ENCODE data around the gene TAS2R10. TPM values are rescaled to one million over a fixed set of nuclear protein-coding genes. Genes with fewer than 3 reads are reported as not detected.

The TAS2R10 gene
- total and polyA plus RNA-seq, 2 of the 8 experiments (the other 6 are each of a cell fraction or from before 2014, with no cell fraction given): 0.08 TPM; not detected in 1

DNA sequence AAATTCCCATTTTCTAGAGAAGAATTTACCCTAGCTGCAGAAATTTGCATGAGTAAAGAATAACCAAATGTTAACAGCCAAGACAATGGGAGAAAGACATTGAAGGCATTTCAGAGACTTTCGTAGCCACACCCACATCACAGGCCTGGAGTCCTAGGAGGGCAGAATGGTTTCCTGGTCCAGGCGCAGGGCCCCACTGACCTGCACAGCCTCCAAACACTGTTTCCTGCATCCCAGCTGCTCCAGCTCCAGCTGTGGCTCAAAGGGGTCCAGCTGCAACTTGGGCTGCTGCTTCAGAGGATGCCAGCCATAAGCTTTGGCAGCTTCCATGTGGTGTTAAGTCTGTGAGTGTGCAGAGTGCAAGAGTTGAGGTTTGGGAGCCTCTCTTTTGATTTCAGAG, 29.6 kb upstream of the TAS2R10 start:
- no peak overlapping the region for H4K8ac ChIP-seq (ENCODE audit: extremely low read depth, insufficient read depth, low read length)
- H3K14ac ChIP-seq (ENCODE audit: insufficient read length): no peak overlapping the region
- no peaks in the 10 kb centered on the region for H3K27me3 ChIP-seq (replicated peaks in 1 of 4; ENCODE audit: control insufficient read depth in 3 of 4, extremely low read depth in 1 of 4, insufficient read depth in 3 of 4, low read length in 3 of 4)
- no peak overlapping the region for H3K4me2 ChIP-seq (ENCODE audit: insufficient read depth in 1 of 2, low read depth in 2 of 2, low read length in 2 of 2)
- H3K9me3 ChIP-seq (ENCODE audit: insufficient read depth in 2 of 2, low read depth in 1 of 2, low read length in 1 of 2): peaks cover 18 to 20% of the 10 kb centered on the region in 2 experiments
- H2BK5ac ChIP-seq (ENCODE audit: low read depth, low read length): no peak overlapping the region
- H3K4me3 ChIP-seq (ENCODE audit: extremely low read depth in 1 of 4, insufficient read depth in 2 of 4, low read depth in 3 of 4, low read length in 4 of 4): no peak overlapping the region
- no peak overlapping the region for H4K91ac ChIP-seq (replicated peaks; ENCODE audit: insufficient read length, low read length)
- H3K79me2 ChIP-seq (ENCODE audit: control insufficient read depth in 1 of 2, insufficient read depth in 2 of 2, low read length in 2 of 2): no peaks in the 10 kb centered on the region
- no peak for FAIRE-seq
- H3K79me1 ChIP-seq (ENCODE audit: low read depth, low read length): no peaks in the 10 kb centered on the region
- no peak overlapping the region for H2AFZ ChIP-seq (ENCODE audit: low read length)
- H3K27ac ChIP-seq (ENCODE audit: low read depth, low read length): no peak overlapping the region
- H2BK12ac ChIP-seq (ENCODE audit: low read depth, low read length): no peak overlapping the region
- no peak overlapping the region for H3K56ac ChIP-seq (replicated peaks; ENCODE audit: insufficient read length, low read depth, low read length)
- no peak overlapping the region for H2BK20ac ChIP-seq (ENCODE audit: low read length)
- H4K5ac ChIP-seq (ENCODE audit: insufficient read length, low read depth, low read length): no peak overlapping the region
- no peak overlapping the region for H2BK15ac ChIP-seq (ENCODE audit: low read length)
- POLR2A ChIA-PET (ENCODE audit: partially characterized antibody): no interaction called here
- H3K23me2 ChIP-seq (ENCODE audit: low read depth, low read length): no peaks in the 10 kb centered on the region
- no peak overlapping the region for H3K4ac ChIP-seq (replicated peaks; ENCODE audit: insufficient read length, low read depth, low read length)
- DNase-seq (ENCODE audit: low read depth in 1 of 2, low spot score in 2 of 2): no peak
- H3K36me3 ChIP-seq (ENCODE audit: control insufficient read depth in 2 of 4, insufficient read depth in 4 of 4, low read length in 3 of 4): peaks cover 0 to 14% (median 3%) of the 10 kb centered on the region in 4 experiments; a peak in 3 of 8 replicates
- no peaks in the 10 kb centered on the region for H3K4me1 ChIP-seq (replicated peaks in 1 of 4; ENCODE audit: control insufficient read depth in 3 of 4, insufficient read depth in 4 of 4, low read length in 3 of 4)
- WGBS, 2 experiments (ENCODE audit: extremely low coverage in 1 of 2, insufficient coverage in 1 of 2, insufficient read length in 1 of 2, insufficient replicate concordance in 2 of 2, low coverage in 1 of 2, low lambda C conversion rate in 2 of 2, missing lambda C conversion rate in 1 of 2): 95% methylated on average over 2 of the region's 2 CpGs; no CpG with 5 or more reads in 1 of the 2 experiments
- no peak overlapping the region for H2AK5ac ChIP-seq (ENCODE audit: low read depth, low read length)
- H4K20me1 ChIP-seq (replicated peaks in 1 of 2; ENCODE audit: control insufficient read depth in 1 of 2, insufficient read depth in 2 of 2, low read length in 2 of 2): peaks cover 0 to 3% of the 10 kb centered on the region in 2 experiments
- CTCF ChIA-PET (ENCODE audit: partially characterized antibody): interaction anchor here (0.9 kb wide), 1 partner anchor 12 kb away, joined by 3 read pairs; no protein-coding TSS in a partner anchor
- no peak overlapping the region for H3K9ac ChIP-seq (replicated peaks in 1 of 4; ENCODE audit: extremely low read depth in 1 of 4, low read depth in 3 of 4, low read length in 3 of 4)
- H3K23ac ChIP-seq (ENCODE audit: insufficient read length): no peak overlapping the region
- H2BK120ac ChIP-seq (replicated peaks; ENCODE audit: low read depth, low read length): no peak overlapping the region
- no peak overlapping the region for H3K18ac ChIP-seq (ENCODE audit: extremely low read depth, low read length)

All from H1 (cell line).